HUDEP-2 (cell line): ENCODE measurements around the gene PXDN.

Experiments used
- DNase-seq, 76 experiments: peaks; one replicate each; lab custom pipeline; 2025; ENCODE audit not compliant: unreplicated experiment in 76 of 76; lab: John Stamatoyannopoulos, UW

Gene PXDN

DNA sequence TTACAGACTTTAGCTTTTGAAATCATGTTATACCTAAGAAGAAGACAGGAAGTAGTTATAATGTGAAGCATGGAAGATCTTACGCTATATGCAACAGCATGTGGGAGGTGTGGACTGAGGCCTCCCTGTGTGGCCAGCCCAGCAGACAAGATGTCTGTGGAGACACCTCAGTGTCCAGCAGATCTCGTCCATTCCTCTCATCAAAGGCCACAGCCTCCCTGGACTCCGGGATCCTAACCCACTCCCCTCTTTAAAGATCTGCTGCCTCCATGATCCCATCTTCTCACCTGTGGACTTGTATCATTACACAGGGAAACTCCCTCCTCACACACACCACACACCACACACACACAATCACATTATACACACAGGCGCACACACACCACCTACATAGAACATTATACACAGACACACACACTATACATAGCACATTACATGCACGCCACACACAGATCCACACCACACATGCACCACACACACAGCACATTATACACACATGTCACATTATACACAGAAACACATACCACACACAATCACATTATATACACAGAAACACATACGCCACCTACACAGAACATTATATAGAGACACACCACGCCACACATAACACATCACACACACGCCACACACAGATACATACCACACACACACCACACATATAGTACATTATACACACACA is 89.5 kb downstream of the PXDN start:
- no peak for DNase-seq

DNA sequence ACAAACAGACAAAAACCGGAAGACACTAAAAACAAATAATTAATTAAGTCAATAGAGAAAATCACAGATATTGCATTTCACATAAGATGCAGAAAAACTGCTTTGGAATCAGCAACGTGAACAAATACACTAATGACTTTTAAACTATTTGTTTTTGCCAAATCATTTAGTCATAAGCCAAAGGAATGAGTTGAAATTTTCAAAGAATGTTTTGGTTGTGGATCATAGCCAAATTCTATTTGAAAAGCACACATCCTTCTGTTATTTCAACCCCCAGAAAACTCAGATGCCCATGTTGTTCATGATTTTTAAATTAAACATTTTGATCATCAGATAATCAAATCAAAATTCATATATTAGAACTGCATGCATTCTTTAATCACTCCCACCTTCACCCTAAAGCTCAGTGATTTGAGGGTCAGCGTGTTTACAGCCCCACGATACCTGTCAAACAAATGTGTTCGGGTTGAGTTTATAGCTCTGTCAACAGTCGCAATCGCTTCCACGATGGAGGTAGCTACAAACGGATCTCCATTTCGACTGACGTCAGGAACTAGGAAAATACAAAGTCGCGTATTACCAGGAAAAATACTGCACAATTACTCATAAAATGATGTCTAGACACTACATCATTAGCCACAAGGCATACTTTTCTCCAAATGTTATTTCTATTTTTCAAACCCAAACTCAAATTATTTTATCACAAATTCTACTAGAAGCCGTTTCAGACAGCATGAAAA is 90.2 kb downstream of the PXDN start:
- DNase-seq, result no peak

DNA sequence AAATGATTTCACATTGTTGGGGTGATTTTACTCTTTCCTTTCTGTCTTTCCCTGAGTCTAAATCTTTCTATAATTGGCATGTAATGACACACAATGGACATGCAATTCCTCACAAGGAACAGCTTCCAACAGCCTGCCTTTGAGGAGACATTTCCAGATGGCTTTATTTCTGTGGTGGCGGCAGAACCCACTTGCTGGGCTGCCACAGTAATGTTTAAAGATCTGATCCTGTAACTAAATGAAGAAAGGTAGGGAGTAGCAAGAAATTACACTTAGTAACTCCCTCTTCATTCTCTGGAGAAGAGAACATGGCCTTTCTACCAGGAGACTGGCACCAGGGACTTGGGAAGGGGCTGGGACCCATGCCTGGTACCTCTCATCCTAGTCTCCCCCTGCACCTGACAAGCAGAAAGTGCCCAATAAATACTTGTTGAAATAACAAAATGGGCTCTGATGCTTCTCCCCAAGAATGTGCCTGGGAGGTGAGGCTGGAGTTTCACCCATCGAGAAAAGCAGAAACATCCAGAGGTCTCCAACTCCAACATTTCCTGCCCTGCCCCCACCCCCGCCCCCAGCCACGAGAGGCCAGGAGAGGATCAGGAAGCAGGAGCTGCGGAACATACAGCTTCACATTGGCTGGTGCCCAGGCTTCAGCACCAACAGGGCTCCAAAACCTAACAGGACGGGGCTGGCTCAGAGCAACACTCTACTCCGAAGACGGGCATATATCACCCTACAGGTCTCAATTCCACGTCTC is 92.1 kb downstream of the PXDN start:
- no peak for DNase-seq

DNA sequence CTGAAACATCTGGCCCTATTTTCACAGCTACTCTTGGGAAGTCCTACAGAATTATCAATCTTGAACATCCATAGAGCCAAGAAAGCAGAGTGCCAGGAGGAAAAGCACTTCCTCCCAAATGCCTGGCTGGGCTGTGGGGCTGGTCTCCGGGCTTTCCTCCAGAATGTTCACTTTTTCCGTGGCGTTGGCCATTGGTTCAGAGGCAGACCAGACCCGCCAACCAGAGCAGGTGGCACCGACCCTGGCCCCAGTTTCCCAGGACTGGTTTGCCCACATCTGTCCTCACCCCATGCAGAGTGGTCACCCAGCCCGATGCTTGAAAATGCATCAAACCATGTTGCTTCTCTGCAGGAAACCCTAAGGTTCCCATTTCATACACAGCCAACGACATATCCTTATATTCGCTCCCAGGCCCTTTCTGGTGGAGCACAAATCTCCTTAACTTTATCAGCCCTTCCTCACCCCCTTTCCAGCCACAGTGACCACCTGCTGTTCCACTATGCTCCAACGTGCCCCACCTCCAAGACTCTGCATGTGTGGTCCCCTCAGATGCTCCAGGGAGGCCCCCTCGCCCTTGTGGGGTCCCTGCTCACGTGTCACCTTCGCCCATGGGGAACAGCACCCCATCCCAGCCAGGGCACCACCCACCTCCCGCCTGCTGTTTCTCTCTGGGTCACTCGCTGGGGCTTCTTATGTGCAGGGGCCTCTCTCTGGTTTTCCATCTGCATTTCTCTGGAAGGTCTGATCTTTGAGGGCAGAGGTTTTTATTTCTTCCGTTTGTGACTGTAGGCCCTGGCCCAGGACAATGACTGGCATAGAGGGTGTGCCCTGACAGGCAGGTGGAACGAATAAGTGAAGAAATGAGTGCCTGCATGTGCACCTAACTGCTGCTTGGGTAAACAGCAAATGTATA is 92.9 kb downstream of the PXDN start:
- no peak for DNase-seq

DNA sequence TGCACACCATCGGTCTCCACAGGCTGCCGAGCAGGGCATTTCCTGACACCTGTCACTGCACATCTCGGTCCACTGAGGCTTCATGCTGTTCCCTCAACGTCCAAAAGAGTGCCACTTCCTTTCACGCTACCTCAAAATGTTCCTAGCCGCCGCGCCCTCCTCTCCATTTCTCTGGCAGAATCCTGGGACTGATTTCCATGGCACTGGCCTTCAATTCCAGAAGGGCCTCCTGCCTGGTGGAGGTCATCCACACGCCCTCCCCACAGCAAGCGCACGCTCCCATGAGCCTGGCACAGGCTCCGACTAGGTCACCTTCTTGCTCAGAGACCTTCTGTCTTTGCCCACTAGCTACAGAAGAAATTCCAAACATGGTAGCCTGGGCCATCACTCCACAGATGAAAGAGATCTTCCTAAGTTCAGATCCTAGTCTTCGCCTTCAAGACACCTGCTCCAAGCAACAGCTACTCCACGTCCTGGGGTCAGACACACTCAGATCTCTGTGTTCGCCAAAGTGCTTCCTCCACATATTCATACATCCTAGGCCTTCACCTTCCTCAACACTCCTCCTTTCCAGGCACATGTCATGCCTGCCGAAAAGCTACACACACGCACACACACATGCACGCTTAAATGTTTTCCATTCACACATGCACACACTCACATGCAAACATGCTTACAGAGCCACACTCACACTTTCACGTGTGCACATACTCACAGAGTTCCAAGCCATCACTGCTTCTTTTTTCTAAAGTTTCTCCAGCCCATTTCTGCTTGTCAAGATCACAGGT is 94.0 kb downstream of the PXDN start:
- DNase-seq, result no peak

DNA sequence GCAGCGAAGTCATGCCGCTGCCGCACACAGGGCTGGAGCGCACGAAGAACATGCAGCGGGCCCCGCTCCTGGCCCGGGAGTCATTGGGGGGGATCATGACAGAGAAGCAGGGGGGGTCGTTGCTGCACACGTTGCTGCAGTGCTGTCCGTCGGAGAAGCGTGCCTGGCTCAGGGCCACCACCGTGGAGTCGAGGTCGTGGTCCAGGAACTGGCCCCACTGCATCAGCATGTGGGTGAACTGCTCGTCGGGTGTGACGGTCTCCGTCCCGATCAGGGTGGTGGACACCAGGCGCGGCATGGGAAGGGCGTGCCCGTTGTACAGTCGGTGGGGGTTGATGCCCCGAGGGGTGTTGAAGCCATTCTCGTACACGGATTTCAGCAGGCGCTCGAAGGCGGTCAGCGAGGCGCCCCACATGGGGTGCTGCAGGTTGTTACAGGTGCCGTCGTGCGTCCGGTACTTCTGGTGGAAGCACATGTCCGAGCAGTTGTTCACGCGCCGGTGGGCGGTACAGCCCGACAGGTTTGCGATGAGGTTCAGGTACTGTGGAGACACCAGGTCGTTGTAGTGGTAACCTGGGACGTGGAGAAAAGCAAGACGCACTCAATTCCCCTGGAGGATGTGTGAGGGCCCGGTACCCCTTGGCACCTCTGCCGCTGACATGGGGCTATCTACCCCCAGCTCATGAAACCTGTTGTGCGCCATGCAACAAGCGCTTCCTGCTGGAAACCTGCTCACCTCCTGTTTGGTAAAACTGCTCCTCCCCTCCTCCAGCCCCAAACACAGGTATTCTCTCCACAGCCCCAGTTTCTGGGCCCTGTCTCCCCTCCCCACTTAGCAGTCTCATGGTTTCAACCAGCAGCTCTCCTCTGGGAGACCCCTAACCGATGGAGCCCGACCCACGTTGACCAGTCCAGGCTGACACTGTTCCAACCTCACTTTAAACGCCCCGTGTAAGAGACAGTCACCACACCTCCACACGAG is 94.9 kb downstream of the PXDN start:
- no peak for DNase-seq

DNA sequence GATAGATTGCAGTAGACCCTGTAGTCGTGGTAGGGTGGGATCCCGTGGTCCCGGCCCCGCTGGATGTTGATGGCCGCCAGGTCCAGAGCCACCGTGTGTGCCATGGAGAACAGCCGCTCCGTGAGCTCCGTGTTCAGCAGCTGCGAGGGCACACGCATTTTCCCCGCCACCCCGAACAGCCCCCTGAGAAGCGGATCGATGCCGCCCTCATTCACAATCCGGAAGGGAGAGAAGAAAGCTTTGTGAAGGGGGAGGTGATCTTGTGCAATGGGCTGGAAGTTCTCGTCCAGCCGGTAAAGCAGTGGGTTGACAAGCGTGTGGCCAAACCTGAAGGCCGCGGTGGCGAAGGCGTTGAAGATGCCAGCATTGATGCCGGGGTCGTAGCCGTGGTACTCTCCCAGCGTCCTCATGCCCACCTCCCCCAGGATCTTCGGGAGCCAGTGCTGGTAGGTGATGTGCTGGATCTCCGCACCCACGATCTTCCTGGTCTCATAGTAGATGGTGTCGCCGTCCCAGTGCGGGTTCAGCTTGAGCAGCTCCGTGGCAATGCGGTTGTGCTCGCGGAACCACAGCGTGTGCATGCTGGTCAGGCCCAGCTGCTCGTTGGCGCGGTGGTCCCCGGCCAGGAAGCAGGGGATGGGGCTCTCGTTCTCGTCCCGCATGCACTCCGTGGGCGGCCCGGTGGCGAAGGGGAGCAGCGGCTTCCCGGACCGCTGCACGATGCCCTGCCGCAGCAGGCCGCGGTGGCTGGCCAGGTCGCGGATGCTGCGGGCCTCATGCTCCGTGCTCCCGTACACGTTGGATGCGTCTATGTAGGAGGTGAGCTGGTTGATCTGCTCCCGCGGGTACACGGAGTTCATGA is 95.8 kb downstream of the PXDN start:
- no peak for DNase-seq

DNA sequence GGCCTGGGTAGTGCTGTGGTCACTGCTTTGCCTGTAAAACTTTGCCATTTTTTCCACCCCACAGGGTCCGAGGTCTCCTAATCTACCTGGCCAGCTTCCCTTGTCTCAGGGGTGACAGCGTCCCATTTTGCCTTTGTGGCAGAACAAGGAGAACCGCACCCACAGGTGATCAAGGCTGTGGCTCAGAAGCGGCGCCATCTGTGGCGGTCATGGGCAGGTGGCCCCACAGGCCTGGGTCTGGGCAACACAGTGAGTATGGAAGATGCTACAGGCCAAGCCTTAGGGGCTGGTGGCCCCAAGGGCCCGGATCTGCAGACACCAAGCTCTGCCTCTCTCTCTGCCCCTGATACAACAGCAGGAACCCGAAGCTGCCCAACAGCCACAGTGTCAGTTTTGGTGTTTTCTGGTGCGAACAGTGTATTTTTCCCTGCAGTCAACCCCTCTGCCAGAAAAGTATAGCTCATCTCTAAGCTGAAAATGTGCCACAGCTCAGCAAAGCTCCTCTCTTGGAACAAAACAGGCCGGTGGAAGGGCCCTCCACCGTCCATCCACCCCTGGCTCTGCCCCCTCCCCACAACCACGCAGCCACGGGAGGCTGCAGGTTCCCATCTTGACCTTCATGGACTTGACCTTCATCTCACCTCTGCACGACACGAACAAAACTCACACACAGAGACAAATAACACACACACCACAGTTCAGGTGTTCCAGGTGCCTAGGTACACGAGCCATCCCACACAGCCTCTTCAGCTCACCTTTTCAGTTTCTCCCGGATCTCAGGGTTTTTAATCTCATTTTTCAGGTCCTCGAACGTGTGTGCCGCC is 96.7 kb downstream of the PXDN start:
- no peak for DNase-seq

DNA sequence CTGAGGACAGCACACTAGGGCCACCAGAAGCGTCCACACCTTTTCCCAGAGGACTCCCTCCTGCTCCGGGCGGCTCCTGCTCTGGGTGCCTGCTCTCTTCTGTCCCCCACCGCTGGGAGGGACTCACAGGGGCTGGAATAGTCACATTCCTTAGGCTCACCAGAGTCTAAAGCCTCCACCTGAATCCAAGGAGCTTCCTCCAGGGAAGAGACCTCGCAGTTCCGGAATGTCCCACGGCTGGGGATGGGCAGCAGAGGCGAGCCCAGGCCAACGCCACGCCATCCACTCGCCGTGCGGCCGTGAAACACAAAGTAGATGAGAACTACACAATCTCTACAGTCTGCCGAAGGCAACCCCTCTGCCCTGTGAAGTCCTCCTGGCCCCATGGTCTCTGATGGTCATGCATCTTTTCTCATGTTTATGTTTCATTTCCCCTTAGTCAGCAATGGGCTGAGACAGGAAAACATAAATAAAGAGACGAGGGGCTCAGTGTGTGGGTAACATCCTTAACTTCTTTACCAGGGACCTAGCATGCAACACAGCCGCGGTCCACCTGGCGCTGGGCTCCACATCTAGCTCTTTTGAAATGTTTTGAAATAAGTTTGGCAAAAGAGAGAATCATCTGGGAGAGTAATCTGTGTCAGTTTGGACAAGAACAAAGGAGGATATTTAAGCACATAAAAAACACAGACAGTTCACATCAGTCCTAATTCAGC is 98.4 kb downstream of the PXDN start:
- DNase-seq, result no peak

DNA sequence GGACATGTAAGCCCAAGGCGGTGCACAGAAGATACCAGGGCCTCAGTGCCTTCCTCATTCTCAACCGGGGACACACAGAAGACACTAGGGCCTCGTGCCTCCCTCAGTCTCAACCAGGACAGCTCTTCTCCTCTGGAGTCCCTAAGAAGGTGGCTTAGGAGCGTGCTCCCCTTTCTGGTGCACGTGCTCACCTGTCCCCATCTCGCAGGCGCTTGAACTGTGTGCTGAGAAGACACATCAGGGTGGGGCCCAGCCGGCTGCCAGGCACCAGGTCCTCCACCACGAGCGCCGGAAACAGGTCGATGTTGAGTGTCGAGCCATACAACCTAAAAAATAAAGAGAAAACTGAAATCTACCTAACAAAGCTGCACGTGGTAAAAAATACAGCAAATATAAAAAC is 99.9 kb downstream of the PXDN start:
- no peak for DNase-seq

DNA sequence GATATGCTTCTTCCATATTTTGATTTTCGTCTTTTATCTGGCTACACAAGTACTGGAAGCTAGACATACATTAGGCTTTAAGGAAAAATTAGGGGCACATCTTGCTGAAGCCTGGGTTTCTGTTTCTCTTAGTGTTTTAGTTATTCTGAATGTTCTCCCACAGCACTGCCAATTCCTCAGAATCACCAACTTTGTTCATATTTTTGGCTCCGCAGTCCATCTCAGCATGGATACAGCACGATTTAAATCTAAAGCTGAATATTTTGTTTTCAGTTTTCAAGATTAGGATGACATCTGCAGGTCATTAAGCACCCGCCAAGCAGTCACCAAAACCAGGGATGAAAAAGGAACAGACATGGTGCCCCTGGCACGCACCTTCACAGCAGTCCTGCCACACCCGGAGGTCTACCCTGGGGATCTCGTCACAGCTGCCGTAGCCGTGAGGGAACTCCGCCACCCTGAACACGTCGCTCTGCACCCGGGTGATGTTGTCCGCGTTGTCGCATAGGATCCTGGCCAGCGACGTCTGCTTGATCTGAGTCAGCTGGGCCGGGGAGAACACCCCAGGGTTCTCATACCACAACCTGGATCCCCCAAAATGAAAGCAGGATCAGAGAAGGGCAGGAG is 101.2 kb downstream of the PXDN start:
- no peak for DNase-seq

DNA sequence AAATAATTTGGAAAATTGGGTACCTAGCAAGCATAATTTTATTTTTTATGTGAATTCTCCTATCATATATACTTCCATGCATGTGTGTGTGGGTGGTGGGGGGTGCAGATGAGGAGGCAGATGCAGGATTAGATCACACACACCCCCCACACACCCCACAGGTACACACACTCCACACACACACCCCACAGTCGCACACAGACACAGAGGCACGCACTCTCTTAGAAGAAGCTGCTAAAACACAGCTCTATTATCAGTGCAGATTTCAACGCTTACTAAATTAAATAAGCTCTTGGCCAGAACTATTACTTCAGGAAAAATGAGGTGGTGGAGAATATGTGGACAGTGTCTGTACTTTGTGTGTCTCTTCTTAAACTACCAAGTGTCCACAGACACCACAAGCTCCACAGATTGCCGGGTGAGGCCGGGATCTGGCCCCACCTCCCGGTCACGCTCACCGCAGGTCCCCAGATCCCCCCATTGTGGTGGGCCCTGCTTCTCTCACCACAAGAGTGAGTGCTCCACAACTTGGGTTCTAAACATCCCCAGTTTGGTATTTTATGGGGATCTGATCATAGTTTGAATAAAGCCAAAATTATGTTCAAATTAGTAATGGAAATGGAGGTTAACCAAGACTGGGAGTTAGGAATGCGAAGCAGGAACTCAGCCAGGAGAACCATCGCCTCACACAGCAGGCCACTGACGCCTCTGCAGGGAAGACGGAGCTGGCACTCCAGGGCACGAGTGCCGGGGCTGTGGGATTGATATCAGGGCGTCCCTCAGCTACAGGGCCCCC is 102.1 kb downstream of the PXDN start:
- DNase-seq, result no peak

DNA sequence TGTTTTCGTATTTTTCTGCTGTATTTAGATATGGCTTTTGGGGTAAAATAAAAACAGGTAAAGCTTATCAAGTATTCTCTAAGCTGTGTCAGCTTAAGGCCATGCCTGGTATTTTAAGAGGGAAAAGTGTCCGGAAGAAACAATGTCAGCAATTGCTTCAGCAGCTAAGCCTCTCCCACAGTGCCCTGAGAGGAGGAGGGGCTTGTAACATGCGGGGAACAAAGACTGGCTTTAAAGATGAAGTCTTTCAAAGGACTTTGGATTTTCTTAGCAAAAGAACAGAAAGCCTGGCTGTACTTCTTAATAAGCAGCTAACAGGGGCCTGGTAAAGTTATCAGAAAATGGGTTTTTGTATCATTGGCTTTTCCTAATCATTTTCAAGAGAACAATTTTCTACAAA is 102.8 kb downstream of the PXDN start:
- DNase-seq, result no peak

DNA sequence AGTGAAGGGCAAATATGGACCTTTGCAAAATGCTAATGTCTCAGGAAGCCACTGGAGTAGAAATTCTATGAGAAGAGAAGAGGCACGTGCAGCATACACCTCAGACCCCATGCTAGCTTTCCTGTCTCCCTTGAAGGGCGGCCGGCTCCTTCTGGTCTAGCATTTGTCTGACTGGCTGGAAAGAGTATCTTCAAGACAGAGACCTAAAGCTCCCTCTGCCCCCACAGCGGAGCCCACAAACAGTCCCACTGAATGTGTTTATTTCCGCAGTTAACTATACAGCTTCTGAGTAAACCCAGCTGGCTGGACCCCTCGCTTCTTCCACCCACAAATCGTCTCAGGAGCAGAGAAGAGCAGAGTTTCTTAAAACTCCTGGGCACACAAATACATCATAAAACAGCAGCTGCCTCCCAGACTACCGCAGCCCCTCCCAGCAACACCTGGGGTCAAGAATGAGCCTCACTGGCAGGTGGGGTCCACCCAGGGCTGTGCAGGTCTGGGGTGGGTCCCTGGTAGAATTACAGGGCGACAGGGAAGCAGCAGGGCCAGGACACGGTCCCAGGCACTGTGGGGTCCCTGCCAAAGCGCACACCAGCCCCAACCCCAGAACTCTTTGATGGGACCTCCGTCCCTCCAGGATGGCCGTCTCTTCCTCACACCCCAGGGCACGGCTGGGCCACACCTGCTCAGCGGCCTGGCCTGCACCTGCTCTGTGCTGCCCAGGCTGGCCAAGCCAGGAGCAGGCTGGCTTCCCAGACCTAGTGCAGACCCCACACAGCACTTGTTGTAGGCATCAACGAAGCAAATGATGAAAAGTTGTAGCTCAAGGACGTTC is 103.8 kb downstream of the PXDN start:
- no peak for DNase-seq
